WTC11 (cell line): ENCODE data around the gene F2RL3. TPM values are rescaled to one million over a fixed set of nuclear protein-coding genes. Genes with fewer than 3 reads are reported as not detected.

Experiments used
- ATAC-seq: fragments of 200-7000 bp; cut with Tn5 transposase; 2 replicates; pipeline ENCODE4 v1.10.0; 2021; ENCODE audit warnings: mild to moderate bottlenecking, moderate library complexity
- CTCF ChIA-PET: fragments of 300-600 bp; sonication (Branson Sonifier 250); formaldehyde crosslinking; loops from one replicate; lab custom pipeline; 2021; ENCODE audit warnings: antibody characterized with exemption; lab: Charles Lee
- POLR2A ChIA-PET: fragments of 350-600 bp; sonication (Branson Sonifier 250); formaldehyde crosslinking; loops from one replicate; lab custom pipeline; 2021; ENCODE audit warnings: antibody characterized with exemption; lab: Charles Lee
- DNase-seq: peaks from one replicate; pipeline ENCODE4 v3.0.0; 2021; ENCODE audit warnings: low spot score
- H3K27ac Mint-ChIP-seq: 2 replicates; pipeline ENCODE4 v1.8.0; 2021; ENCODE audit warnings: mixed read lengths
- H3K27me3 Mint-ChIP-seq: 2 replicates; pipeline ENCODE4 v1.8.0; 2021; ENCODE audit warnings: low read depth, mild to moderate bottlenecking, moderate library complexity, mixed read lengths
- H3K36me3 Mint-ChIP-seq: 2 replicates; pipeline ENCODE4 v1.8.0; 2021; ENCODE audit warnings: mixed read lengths
- H3K4me1 Mint-ChIP-seq: 2 replicates; pipeline ENCODE4 v1.8.0; 2022; ENCODE audit warnings: mixed read lengths
- H3K4me3 Mint-ChIP-seq: 2 replicates; pipeline ENCODE4 v1.8.0; 2021; ENCODE audit warnings: mild to moderate bottlenecking, moderate library complexity, mixed read lengths
- H3K9me3 Mint-ChIP-seq: 2 replicates; pipeline ENCODE4 v1.8.0; 2021; ENCODE audit warnings: mixed read lengths
- ARID4B ChIP-seq: sonication (generic); formaldehyde crosslinking; IDR thresholded peaks from 2 replicates; pipeline ENCODE4 v1.8.0; 2023; ENCODE audit warnings: missing genetic modification reagents, mild to moderate bottlenecking, borderline replicate concordance
- CBFB ChIP-seq: sonication (generic); formaldehyde crosslinking; IDR thresholded peaks from 2 replicates; pipeline ENCODE4 v1.8.1; 2022; ENCODE audit warnings: mild to moderate bottlenecking, low read depth, missing genetic modification reagents
- ELF4 ChIP-seq: sonication (generic); formaldehyde crosslinking; IDR thresholded peaks from 2 replicates; pipeline ENCODE4 v1.8.1; 2022; ENCODE audit warnings: low read depth, mild to moderate bottlenecking, moderate library complexity, missing genetic modification reagents
- IRF1 ChIP-seq: sonication (generic); formaldehyde crosslinking; IDR thresholded peaks from 2 replicates; pipeline ENCODE4 v1.8.0; 2023; ENCODE audit warnings: missing genetic modification reagents
- JAZF1 ChIP-seq: fragments of 250-450 bp; sonication (Bioruptor Pico); IDR thresholded peaks from 2 replicates; pipeline ENCODE4 v1.9.0; 2021; ENCODE audit warnings: moderate library complexity, mild to moderate bottlenecking, inconsistent platforms
- NFE2L1 ChIP-seq: sonication (generic); formaldehyde crosslinking; IDR thresholded peaks from 2 replicates; pipeline ENCODE4 v1.8.1; 2023; ENCODE audit warnings: missing genetic modification reagents
- ZMAT4 ChIP-seq: fragments of 250-450 bp; sonication (Bioruptor Pico); IDR thresholded peaks from 2 replicates; pipeline ENCODE4 v1.9.0; 2021; ENCODE audit warnings: mild to moderate bottlenecking
- ZNF263 ChIP-seq: sonication (generic); formaldehyde crosslinking; IDR thresholded peaks from 2 replicates; pipeline ENCODE4 v1.8.1; 2022; ENCODE audit warnings: low read depth, mild to moderate bottlenecking, moderate library complexity, missing genetic modification reagents
- ZNF671 ChIP-seq: fragments of 250-450 bp; sonication (Bioruptor Pico); IDR thresholded peaks from 2 replicates; pipeline ENCODE4 v1.8.0; 2021; ENCODE audit warnings: mild to moderate bottlenecking
- total RNA-seq: library from RNA; stranded (reverse); gene quantifications from 3 replicates; pipeline ENCODE4 v1.2.3, GENCODE V29; 2021
- TF ChIP-seq, protein P1 (sequence below): sonication (generic); formaldehyde crosslinking; IDR thresholded peaks from 2 replicates; pipeline ENCODE4 v1.8.1; 2023; ENCODE audit warnings: mild to moderate bottlenecking, moderate library complexity, missing genetic modification reagents
- TF ChIP-seq, protein P2 (sequence below): fragments of 250-450 bp; sonication (Bioruptor Pico); conservative IDR thresholded peaks from 2 replicates; pipeline ENCODE4 v1.9.0; 2021; ENCODE audit warnings: mild to moderate bottlenecking
- TF ChIP-seq, protein P3 (sequence below): sonication (generic); formaldehyde crosslinking; IDR thresholded peaks from 2 replicates; pipeline ENCODE4 v1.8.1; 2023; ENCODE audit warnings: mild to moderate bottlenecking, missing genetic modification reagents, moderate library complexity
- TF ChIP-seq, protein P4 (sequence below): sonication (generic); formaldehyde crosslinking; IDR thresholded peaks from 2 replicates; pipeline ENCODE4 v1.8.1; 2022; ENCODE audit warnings: mild to moderate bottlenecking, moderate library complexity, missing genetic modification reagents

The F2RL3 gene
- total RNA-seq, 1 experiment from 2014 or later, result 0.11 TPM

DNA sequence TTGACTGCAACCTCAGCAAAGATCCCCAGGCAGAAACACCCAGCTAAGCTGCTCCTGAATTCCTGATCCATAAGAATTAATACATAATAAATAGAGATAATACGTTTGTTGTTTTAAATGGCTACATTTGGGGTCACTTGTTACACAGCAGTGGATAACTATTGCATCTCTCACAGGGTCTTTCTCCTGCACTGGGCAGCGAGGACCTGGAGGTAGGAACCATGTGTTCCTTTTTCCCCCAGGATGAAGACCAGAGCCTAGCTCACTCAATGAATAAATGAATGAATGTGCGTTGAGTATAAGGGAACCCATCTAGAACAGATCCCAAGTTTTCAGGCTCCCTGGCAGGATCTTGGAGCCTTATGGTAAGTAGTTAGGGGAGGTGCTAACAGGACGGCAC is 30.7 kb downstream of the F2RL3 start (continued):
- TF ChIP-seq ZMAT4 (CRISPR knock-in tag) (no peak), ELF4 (CRISPR knock-in tag) (no peak)

- ATAC-seq (no peak), DNase-seq (no peak)
- Mint-ChIP-seq H3K4me3 (no peak overlapping the region), H3K27me3 (no peaks in the 10 kb centered on the region; the same call in 1 of the 2 replicates), H3K9me3 (peaks cover 20% of the 10 kb centered on the region), H3K36me3 (peaks cover 5% of the 10 kb centered on the region; the same call in 1 of the 2 replicates), H3K4me1 (no peaks in the 10 kb centered on the region), H3K27ac (no peak overlapping the region)
- CTCF ChIA-PET, result no interaction called here
- POLR2A ChIA-PET, result interaction anchor here (0.7 kb wide), 1 partner anchor 25 kb away, joined by 4 read pairs; no protein-coding TSS in a partner anchor
- TF ChIP-seq ARID4B (CRISPR knock-in tag), result no peak
- TF ChIP-seq, protein P1, sequence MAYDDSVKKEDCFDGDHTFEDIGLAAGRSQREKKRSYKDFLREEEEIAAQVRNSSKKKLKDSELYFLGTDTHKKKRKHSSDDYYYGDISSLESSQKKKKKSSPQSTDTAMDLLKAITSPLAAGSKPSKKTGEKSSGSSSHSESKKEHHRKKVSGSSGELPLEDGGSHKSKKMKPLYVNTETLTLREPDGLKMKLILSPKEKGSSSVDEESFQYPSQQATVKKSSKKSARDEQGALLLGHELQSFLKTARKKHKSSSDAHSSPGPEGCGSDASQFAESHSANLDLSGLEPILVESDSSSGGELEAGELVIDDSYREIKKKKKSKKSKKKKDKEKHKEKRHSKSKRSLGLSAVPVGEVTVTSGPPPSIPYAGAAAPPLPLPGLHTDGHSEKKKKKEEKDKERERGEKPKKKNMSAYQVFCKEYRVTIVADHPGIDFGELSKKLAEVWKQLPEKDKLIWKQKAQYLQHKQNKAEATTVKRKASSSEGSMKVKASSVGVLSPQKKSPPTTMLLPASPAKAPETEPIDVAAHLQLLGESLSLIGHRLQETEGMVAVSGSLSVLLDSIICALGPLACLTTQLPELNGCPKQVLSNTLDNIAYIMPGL, result no peak
- TF ChIP-seq, protein P2, sequence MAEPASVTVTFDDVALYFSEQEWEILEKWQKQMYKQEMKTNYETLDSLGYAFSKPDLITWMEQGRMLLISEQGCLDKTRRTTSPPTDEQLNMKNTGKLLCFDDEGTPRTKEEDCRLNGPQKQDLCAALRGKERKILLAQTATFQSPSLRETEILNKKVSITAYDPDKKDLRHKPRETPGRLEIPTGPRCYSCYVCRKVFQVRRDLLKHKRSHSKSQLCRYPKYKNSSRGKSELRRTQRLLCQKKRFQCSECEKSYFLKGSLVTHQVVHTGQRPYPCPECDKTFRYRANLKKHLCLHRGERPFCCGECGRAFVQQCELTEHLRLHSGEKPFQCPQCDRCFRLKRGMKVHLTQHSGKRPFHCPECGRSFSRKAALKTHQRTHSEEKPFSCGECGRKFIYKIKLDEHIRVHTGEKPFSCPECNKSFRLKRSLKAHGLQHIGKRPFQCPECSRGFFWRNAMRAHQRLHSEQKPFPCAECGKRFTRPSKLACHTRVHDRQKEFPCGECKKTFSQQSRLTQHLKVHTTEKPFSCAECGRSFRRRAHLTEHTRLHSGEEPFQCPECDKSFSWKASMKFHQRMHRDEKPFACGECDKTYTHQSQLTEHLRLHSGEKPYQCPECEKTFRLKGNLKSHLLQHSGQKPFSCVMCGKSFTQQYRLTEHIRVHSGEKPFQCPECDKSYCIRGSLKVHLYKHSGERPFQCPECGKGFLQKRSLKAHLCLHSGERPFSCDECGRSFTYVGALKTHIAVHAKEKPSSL, result no peak
- TF ChIP-seq NFE2L1 (CRISPR knock-in tag), result no peak
- TF ChIP-seq, protein P3, sequence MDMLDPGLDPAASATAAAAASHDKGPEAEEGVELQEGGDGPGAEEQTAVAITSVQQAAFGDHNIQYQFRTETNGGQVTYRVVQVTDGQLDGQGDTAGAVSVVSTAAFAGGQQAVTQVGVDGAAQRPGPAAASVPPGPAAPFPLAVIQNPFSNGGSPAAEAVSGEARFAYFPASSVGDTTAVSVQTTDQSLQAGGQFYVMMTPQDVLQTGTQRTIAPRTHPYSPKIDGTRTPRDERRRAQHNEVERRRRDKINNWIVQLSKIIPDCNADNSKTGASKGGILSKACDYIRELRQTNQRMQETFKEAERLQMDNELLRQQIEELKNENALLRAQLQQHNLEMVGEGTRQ, result no peak
- TF ChIP-seq CBFB, result no peak
- TF ChIP-seq ZNF263 (CRISPR knock-in tag), result no peak
- TF ChIP-seq IRF1 (CRISPR knock-in tag), result no peak
- TF ChIP-seq, protein P4, sequence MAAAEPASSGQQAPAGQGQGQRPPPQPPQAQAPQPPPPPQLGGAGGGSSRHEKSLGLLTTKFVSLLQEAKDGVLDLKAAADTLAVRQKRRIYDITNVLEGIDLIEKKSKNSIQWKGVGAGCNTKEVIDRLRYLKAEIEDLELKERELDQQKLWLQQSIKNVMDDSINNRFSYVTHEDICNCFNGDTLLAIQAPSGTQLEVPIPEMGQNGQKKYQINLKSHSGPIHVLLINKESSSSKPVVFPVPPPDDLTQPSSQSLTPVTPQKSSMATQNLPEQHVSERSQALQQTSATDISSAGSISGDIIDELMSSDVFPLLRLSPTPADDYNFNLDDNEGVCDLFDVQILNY, result no peak
- no peak for TF ChIP-seq ZNF671
- no peak for TF ChIP-seq JAZF1
Measured at GRCh38 chr19:16920816-16921529, 32.2 kb downstream of the F2RL3 start.
